ENCODE measurements around the gene QRFP.

- TF ChIP-seq EZH2 (IDR thresholded peaks at IDR 0.05; ENCODE audit: low read length, missing control alignments) (no peak), CTCF (conservative IDR thresholded peaks at IDR 0.05 in 1 of 2, IDR thresholded peaks at IDR 0.05 in 1 of 2; ENCODE audit: low read depth in 1 of 2, low read length in 2 of 2) (no peak)
These were observed 4.7 kb downstream of the QRFP start for GRCh38 chr9:130891688-130892476.

Data from fibroblast of lung (primary cell).